Epidermal melanocyte (primary cell): Measurements from ENCODE around the gene CCNT1.
"Not testable (repeated sequence)": the region's sequence is repeated elsewhere in the genome, so short reads cannot be mapped to it uniquely, and the experiment has no call there.

ENCODE experiments used
- DNase-seq: peaks from one replicate; pipeline ENCODE4 v3.0.0; 2011; ENCODE audit warnings: low spot score; ENCODE audit not compliant: insufficient read length

Gene CCNT1

GRCh38 chr12:48691826-48692487 is 24.6 kb downstream of the CCNT1 start:
- DNase-seq, result no peak

DNA sequence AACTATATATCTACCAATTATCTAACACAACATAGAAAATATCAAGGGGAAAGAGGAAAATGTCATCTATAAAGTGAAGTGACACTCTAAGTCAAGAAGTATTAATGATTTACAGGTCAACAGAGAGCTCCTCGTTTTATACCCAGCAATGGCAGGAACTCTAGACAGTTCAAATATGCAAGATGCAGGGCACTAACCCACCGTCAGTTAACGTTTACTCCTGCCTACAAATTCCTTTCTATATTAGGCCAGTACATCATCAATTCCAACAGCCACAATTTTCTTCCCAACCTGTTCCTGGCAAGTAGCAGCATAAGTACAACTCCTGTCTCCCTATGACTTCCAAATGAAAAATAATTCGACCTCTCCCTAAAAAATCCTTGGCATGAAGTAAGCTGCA is 25.5 kb downstream of the CCNT1 start:
- DNase-seq, result no peak

DNA sequence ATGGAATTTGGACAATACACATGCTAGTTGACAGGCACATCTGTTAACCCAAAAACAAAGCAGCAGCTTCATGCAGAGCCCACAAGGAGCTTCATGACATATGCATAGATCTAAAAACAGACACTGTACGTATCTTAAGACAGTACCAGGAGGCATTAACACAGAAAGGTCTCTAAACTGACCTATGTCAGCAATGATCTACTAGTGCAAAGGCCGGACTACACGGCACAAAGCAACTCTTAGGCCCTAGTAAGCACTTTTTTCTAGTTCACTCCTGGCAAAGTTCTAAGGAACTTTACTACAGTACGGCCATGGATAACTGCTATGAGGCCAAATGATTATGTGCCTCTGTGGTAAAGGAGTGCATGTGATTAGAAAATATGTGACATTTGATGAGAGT is 26.1 kb downstream of the CCNT1 start:
- no peak for DNase-seq

- DNase-seq, result no peak
Observed at GRCh38 chr12:48688836-48689235, 27.7 kb downstream of the CCNT1 start.

- DNase-seq, result no peak
Observed at GRCh38 chr12:48687592-48687991, 28.9 kb downstream of the CCNT1 start.

DNA sequence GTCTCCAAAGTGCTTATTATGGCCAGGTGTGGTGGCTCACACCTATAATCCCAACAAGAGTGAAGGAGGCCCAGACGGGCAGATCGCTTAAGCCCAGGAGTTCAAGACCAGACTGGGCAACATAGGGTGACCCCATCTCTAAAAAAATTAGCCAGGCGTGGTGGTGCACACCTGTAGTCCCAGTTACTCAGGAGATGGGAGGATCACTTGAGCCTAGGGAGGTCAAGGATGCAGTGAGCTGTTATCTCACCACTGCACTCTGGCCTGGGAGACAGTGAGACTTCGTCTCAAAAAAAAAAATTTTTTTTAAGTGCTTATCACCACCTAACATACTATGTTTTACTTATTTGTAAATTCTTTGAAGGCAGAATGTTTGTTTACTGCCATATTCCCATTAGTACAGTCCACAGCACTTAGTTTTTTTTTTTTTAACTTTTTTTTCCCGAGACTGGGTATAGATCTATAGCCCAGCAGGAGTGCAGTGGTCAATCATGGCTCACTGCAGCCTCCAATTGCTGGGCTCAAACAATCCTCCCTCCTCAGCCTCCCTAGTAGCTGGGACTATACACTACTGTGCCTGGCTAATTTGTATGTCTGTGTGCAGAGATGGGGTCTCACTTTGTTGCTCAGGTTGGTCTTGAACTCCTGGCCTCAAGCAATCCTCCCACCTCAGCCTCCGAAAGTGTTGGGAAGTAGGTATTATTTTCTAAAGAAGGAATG is 29.7 kb downstream of the CCNT1 start:
- DNase-seq, result no peak

DNA sequence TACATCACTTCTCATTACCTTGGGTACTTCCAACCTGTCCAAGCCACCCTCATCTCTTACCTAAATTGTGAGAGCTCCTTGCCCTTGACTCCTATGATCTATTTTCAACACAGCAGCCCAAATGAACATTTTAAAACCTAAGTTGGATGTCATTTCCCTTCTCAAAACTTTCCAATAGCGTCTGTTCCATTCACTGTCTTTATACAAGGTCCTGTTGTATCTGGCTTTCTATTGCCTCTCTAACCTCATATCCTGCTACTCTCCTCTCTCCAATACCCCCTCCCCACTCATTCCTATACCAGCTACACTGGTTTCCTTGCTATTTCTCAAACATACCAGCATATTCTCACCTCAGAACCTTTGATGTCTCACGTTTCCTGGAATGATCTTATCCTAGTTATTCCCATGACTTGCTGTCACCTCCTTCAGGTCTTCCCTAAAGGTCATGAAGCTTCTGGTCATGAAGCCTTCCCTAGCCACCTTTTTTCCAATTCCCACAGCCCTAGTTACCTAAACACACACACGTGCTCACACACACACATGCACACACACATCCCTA is 30.4 kb downstream of the CCNT1 start:
- DNase-seq, result no peak

- DNase-seq, result no peak
Observed at GRCh38 chr12:48683534-48683933, 33.0 kb downstream of the CCNT1 start.

DNA sequence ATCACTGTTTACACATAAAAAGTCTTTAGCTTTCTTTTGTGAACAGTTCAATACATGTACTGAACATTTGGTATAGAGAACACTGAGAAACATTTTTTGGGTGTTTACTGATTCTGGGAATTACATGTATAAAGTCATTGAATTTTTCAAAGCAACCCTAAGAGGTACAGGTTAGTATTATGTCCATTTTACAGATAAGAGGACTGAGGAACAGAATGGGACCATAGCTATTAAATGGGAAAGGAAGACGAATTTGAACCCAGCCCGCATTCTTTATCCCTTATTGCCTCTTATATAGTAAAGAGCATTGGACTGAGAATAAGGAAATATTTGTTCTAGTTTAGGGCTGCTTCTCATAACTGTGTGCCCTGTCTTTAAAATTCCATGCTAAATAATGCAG is 33.6 kb downstream of the CCNT1 start:
- DNase-seq, result no peak

DNA sequence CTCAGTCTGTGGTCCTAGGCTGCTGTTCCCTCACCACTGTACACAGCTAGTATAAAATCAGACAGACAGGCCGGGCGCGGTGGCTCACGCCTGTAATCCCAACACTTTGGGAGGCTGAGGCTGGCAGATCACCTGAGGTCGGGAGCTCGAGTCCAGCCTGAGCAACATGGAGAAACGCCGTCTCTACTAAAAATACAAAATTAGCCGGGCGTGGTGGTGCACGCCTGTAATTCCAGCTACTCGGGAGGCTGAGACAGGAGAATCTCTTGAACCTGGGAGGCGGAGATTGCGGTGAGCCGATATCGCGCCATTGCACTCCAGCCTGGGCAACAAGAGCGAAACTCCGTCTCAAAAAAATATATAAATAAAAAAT is 34.0 kb downstream of the CCNT1 start:
- DNase-seq, result not testable (repeated sequence)

DNA sequence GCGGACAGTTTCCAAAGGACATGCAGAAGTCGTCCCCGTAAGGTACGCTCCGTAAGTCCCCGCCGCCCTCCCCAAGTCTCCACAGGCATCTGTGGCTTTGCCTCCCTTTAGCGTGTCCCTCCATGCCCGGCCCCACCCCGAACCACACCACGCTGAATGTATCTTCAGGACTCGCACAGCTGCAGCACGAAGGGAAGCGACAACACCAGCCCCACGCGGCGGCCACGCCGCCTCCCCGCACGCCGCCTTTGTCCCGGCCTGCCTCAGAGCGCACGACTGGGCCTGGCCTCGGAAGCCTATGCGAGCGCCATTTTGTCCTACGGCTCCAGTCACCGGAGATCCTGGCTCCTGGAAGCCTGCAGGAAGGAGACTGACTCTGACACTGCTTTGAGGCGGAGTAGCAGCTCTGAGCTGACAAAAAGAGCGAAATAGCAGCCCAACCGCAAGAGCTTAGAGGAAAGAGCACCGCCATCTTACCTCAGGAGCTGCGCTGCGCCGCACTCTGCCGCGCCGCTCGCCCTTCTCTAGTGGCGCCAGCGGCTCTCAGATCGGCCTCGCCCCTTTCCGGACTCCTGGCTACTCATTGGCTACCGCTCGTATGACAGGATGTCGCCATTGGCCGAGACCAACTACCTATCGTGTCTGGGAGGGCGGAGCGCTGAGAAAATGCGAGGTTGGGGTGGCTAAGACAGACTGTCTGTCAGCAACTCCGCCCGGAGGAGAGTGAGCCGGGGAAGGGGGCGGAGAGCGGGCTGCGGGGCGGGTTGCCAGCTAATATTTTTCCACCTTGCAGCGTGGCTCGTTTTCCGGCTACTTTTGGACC is 34.6 kb downstream of the CCNT1 start, which contains the start of gene KANSL2:
KANSL2 (minus strand) TSS at position 529 of the 823 bp plus-strand sequence. CDS start 606 bp downstream, outside the sequence.
- DNase-seq, result peak; percentile 96

DNA sequence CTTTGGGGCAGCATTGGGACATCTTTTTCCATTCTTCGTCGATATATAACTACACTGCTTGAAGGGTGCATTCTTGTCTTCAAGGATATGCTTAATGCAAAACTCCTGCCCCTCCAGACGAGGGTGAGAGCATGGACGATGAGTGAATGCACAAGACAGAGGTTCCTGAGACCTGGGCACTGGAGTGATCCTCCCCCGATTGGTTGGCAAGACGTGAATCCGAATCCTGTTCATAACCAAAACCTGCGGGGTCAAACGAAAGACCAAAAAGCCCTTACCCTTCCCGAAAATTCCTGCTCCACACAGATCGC is 35.2 kb downstream of the CCNT1 start:
- no peak for DNase-seq

DNA sequence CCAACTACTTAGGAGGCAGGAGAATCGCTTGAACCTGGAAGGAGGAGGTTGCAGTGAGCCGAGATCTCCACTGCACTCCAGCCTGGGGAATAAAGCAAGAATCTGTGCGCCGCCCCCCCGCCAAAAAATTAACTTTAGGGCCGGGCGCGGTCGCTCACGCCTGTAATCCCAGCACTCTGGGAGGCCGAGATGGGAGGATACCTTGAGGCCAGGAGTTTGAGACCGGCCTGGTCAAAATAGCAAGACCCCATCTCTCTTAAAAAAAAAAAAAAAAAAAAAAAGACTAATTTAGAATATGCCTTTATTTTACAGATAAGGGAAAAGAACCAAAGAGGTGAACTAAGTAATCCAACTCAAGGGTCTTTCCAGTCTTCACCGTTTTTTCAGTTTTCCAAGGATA is 35.6 kb downstream of the CCNT1 start:
- no peak for DNase-seq

DNA sequence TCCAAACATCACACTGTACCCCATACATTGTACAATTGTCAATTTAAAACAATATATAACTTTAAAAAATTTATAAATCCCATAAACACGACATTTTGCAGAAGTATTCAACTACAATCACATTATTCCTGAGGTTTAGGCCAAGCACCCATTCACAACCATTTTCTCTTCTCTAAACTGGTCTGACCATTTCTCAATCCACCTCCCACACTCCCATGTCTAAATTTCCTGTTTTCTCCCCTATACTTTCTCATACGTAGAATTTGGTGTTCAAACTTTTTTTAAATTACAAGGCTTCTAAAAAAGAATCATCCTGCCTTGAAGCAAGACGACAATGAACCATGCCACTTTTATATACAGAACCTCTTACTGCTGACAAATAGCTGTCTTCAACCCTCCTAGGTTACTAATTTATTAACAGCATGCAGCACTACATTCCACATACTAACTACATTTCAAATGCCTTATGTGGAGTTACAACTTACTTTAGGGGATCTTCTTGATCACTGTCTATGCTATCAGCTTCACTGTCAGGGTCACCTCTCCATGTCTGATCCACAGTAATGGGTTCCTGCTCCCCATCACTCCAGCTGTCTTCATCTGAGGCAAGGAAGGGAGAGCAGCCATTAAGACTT is 37.8 kb downstream of the CCNT1 start:
- DNase-seq, result no peak

DNA sequence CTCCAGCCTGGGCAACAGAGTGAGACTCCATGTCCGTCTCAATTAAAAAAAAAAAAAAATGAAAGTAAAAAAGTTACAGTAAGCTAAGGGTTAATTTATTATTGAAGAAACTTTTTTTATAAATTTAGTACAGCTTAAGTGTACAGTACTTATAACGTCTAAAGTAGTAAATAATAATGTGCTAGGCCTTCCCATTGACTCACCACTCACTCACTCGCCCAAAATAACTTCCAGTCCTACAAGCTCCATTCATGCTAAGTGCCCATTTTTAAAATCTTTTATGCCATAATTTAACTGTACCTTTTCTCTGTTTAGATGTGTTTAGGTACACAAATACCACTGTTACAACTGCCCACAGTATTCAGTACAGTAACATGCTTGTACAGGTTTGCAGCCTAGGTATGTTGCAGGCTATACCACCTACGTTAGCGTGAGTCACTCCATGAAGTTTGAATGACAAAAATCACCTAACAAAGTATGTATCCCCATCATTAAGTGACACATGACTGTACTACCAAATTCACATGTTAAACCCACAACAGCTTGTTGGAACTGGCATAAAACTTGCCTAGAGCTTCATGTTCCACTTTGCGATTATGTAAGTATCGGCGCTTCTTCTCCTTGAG is 45.2 kb downstream of the CCNT1 start:
- DNase-seq, result no peak

DNA sequence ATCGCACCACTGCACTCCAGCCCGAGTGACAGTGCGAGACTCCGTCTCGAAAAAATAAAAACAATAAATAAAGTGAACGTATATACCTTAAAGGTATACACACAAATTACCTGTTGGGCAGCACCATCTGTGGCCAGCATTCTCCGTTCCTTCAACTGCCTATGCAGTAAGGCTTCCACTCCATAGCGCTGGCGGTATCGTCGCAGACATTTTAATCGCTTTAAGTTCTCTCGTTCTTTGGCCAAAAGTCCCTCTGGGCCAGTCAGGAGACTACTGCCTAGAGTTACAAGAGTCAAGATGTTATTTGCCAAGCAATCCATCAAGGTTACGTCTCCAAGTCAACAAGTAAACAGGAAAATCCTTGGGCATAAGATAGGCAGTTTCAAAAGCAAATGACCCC is 47.5 kb downstream of the CCNT1 start:
- DNase-seq, result no peak

DNA sequence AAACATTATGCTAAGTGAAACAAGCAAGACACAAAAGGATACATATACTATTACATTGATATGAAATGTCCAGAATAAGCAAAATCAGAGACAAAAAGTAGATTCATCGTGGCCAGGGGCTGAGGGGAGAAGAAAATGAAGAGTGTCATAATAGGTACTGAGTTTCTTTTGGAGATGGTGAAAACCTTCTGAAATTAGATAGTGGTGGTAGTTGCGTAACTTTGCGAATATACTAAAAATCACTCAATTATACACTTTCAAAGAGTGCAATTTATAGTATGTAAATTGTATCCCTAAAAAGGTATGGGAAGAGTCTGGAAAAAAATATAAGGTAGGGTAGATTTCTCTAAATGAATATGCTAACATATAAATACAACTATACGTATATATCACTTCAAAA is 56.6 kb downstream of the CCNT1 start:
- no peak for DNase-seq

GRCh38 chr12:48651681-48652080 is 64.8 kb downstream of the CCNT1 start:
- DNase-seq, result no peak

DNA sequence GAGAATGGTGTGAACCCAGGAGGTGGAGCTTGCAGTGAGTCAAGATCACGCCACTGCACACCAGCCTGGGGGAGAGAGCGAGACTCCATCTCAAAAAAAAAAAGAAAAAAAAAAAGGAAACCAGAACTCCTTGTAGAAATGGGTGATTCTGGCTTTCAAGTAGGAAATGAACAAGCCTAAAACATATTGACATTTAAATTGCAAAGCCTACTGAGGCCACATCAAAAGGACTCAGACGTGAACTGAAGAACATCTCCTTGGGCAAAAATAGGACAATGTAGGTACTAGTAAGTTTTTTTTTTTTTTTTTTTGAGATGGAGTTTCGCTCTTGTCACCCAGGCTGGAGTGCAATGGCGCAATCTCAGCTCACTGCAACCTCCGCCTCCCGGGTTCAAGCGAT is 71.2 kb downstream of the CCNT1 start:
- DNase-seq, result not testable (repeated sequence)

GRCh38 chr12:48643011-48643410 is 73.5 kb downstream of the CCNT1 start:
- no peak for DNase-seq
